Lower leg skin (tissue), 3 donors: ENCODE data around the gene WWOX.

ENCODE experiments used
- POLR2A ChIP-seq, 2 donors: fragments of 450-650 bp; IDR thresholded peaks; one replicate each; pipeline ENCODE4 v1.6.1; 2016 to 2017; ENCODE audit warnings: antibody characterized with exemption in 2 of 2, mild to moderate bottlenecking in 1 of 2, moderate library complexity in 1 of 2
- TF ChIP-seq, protein P1 (sequence below), 3 donors: fragments of 450-650 bp; IDR thresholded peaks; one replicate each; pipeline ENCODE4 v1.5.1; 2016; ENCODE audit warnings: antibody characterized with exemption in 3 of 3, mild to moderate bottlenecking in 3 of 3, moderate library complexity in 2 of 3

DNA sequence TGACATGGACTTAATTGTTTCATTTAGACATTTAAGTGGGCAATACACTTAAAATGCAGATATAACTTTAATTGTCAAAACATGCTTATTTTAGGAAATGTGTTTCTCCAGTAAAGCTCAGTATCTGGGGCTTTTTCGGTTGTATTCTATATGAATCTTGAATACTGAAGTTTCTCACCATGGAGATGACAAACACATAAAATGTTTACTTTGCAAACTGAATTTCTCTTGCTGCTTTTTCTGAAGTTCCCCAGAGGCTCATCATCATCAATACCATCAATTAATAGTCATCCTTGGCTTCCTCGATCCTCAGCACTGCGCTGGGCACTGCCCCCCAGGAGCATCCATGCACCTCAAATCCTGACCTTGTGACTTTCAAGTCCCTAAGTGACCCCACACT, 227.3 kb downstream of the WWOX start:
- TF ChIP-seq, protein P1, sequence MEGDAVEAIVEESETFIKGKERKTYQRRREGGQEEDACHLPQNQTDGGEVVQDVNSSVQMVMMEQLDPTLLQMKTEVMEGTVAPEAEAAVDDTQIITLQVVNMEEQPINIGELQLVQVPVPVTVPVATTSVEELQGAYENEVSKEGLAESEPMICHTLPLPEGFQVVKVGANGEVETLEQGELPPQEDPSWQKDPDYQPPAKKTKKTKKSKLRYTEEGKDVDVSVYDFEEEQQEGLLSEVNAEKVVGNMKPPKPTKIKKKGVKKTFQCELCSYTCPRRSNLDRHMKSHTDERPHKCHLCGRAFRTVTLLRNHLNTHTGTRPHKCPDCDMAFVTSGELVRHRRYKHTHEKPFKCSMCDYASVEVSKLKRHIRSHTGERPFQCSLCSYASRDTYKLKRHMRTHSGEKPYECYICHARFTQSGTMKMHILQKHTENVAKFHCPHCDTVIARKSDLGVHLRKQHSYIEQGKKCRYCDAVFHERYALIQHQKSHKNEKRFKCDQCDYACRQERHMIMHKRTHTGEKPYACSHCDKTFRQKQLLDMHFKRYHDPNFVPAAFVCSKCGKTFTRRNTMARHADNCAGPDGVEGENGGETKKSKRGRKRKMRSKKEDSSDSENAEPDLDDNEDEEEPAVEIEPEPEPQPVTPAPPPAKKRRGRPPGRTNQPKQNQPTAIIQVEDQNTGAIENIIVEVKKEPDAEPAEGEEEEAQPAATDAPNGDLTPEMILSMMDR (IDR thresholded peaks at IDR 0.05), result no peak
- TF ChIP-seq POLR2A (IDR thresholded peaks at IDR 0.05), result no peak
